Immature natural killer cell (primary cell): ENCODE measurements around the gene COX18. TPM values are rescaled to one million over a fixed set of nuclear protein-coding genes. Genes with fewer than 3 reads are reported as not detected.

Experiments
- DNase-seq, 3 donors: peaks; one replicate each; pipeline ENCODE4 v3.0.0; 2022; ENCODE audit warnings: mixed read lengths in 1 of 3
- H3K27ac Mint-ChIP-seq, 6 donors: one replicate each; pipeline ENCODE4 v1.8.0; 2020; ENCODE audit warnings: mixed read lengths in 6 of 6, mild to moderate bottlenecking in 5 of 6, inconsistent platforms in 4 of 6, moderate library complexity in 3 of 6
- H3K27me3 Mint-ChIP-seq, 3 donors: one replicate each; pipeline ENCODE4 v1.8.0; 2020 to 2021; ENCODE audit warnings: low read depth in 3 of 3, mild to moderate bottlenecking in 3 of 3, mixed read lengths in 3 of 3, moderate library complexity in 3 of 3, inconsistent platforms in 1 of 3
- H3K36me3 Mint-ChIP-seq, 3 donors: one replicate each; pipeline ENCODE4 v1.8.0; 2020; ENCODE audit warnings: mixed read lengths in 3 of 3, inconsistent platforms in 2 of 3, mild to moderate bottlenecking in 2 of 3
- H3K4me1 Mint-ChIP-seq, 2 donors: one replicate each; pipeline ENCODE4 v1.8.0; 2020; ENCODE audit warnings: inconsistent platforms in 2 of 2, mild to moderate bottlenecking in 2 of 2, mixed read lengths in 2 of 2, moderate library complexity in 1 of 2
- H3K4me3 Mint-ChIP-seq, 5 donors: one replicate each; pipeline ENCODE4 v1.8.0; 2020; ENCODE audit warnings: mild to moderate bottlenecking in 5 of 5, mixed read lengths in 5 of 5, inconsistent platforms in 3 of 5, moderate library complexity in 3 of 5
- H3K9me3 Mint-ChIP-seq, 6 donors: one replicate each; pipeline ENCODE4 v1.8.0; 2020; ENCODE audit warnings: mild to moderate bottlenecking in 6 of 6, mixed read lengths in 6 of 6, inconsistent platforms in 4 of 6, moderate library complexity in 3 of 6
- polyA plus RNA-seq, 3 donors: library from polyadenylated mRNA; unstranded; fragments of 300-500 nt; fragmentation: Illumina TruSeq; gene quantifications; one replicate each; pipeline ENCODE4 v1.2.3, GENCODE V29; 2021

The COX18 gene
- polyA plus RNA-seq, 3 donors from 2014 or later: 4.9 to 6.7 (median 4.9) TPM

DNA sequence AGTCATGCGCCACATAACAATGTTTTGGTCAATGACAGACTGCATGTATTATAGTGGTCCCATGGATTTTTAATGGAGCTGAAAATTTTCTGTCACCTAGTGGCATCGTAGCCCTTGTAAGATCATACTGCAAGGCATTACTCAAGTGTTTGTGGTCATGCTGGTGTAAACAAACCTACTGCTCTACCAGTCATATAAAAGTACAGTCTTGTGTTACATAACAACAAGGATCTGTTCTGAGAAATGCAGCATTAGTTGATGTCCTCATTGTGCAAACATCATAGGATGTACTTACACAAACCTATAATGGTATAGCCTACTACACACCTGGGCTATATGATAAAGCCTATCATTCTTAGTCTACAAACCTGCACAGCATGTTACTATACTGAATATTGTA lies 34.6 kb downstream of the COX18 start:
- no peak overlapping the region for H3K27ac Mint-ChIP-seq

DNA sequence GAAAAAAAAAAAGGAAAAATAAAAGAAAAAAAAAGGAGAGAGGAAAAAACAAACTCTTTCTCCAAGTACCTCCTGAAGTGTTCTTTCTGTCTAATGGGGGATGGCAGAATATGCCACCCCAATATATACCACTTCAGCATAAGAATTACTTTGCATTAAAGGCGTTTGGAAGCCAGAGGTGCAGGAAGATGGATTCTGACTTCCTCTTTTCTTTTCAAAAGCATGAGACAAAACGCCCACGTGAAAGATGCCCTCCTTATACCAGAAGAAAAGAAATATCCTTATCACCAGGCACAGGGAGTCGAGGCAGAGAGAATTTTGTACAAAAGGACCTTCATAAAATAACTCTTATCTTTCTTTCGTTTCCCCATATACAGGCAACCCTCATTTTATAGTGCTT lies 40.9 kb downstream of the COX18 start:
- Mint-ChIP-seq H3K27ac (no peak overlapping the region), H3K36me3 (no peaks in the 10 kb centered on the region), H3K9me3 (peaks cover 0 to 1% (median 0%) of the 10 kb centered on the region in 6 donors), H3K4me1 (no peaks in the 10 kb centered on the region), H3K4me3 (no peak overlapping the region), H3K27me3 (peaks cover 0 to 10% (median 2%) of the 10 kb centered on the region in 3 donors)
- no peak for DNase-seq

More for the DNA sequence above, 34.6 kb downstream of the COX18 start:
- Mint-ChIP-seq H3K36me3 (no peaks in the 10 kb centered on the region), H3K9me3 (peaks cover 0 to 1% (median 0%) of the 10 kb centered on the region in 6 donors), H3K4me3 (no peak overlapping the region), H3K27me3 (peaks cover 0 to 4% (median 0%) of the 10 kb centered on the region in 3 donors), H3K4me1 (no peaks in the 10 kb centered on the region)
- no peak for DNase-seq

DNA sequence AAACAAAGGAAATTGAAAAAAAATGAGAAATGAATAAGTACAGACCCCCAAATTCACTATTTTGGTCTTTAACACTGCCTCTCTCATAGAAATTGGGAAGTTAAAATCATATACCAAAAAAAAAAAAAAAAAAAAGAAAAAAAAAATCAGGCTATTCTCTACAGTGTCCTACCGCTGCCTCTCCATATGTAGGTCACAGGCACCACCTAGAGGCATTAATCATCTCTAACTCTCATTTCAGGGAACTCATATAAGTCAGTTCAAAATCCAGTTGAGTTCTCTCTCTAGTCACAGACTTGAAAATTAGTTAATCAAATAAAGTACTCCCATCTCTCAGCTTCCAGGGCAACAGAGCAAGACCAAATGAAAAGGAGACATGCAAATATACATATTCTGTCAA lies 47.9 kb downstream of the COX18 start:
- Mint-ChIP-seq H3K4me1 (no peaks in the 10 kb centered on the region), H3K27me3 (peaks cover 0 to 8% (median 2%) of the 10 kb centered on the region in 3 donors), H3K9me3 (peaks cover 0 to 1% (median 0%) of the 10 kb centered on the region in 6 donors), H3K4me3 (no peak overlapping the region), H3K36me3 (no peaks in the 10 kb centered on the region), H3K27ac (no peak overlapping the region)
- DNase-seq: no peak

DNA sequence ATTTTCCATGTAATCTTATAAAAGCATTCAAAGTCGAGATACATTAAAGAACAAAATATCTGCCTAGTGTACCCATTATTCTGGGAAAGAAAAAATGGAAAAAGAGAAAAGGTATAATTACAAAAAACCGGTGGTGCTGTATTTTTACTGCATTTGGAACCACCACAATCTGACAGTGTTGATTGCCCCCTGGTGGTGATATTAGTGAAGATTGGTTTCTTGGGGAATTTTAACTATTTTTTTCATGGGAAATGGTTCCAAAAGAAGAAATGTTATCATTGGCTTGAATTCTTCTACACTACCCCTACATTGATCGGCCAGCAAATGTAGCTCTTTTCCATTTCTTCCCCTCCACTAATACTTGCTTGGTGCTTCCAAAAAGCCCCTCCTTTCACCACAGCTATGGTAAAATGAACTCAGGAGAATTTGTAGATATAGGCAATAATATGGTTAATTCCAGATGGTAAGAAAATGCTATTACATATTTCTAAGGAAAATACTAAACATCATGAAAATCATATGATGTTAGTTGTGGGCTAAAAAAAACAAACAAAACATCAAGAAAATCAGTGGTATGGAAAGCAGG lies 50.0 kb downstream of the COX18 start:
- peak in 2 of 3 donors; percentile 7 for DNase-seq
- H3K27ac Mint-ChIP-seq: no peak overlapping the region
- peaks cover 0 to 6% (median 5%) of the 10 kb centered on the region in 3 donors for H3K27me3 Mint-ChIP-seq
- H3K4me1 Mint-ChIP-seq: no peaks in the 10 kb centered on the region
- no peaks in the 10 kb centered on the region for H3K36me3 Mint-ChIP-seq
- no peak overlapping the region for H3K4me3 Mint-ChIP-seq
- no peaks in the 10 kb centered on the region for H3K9me3 Mint-ChIP-seq

DNA sequence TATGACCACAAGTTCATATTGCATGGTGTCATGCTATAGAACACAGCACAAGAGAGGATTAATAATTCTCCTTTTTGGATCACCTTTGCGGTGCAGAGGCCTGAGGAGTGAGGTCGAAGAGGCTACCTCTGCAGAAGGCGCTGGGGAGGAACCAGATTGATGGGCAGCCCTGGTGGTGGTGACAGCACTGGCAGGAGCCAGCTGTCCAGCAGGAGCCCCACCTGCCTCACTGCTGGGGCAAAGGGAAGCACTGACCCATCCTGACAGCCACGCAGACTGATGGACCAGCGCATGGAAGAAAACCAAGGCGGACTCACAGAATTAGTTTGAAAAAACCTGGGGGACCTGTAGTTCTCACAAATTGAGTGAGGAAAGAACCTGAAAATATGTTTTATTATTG lies 50.9 kb downstream of the COX18 start:
- H3K4me1 Mint-ChIP-seq: no peaks in the 10 kb centered on the region
- H3K4me3 Mint-ChIP-seq: no peak overlapping the region
- DNase-seq: no peak
- H3K9me3 Mint-ChIP-seq: no peaks in the 10 kb centered on the region
- peaks cover 0 to 6% (median 2%) of the 10 kb centered on the region in 3 donors for H3K27me3 Mint-ChIP-seq
- H3K36me3 Mint-ChIP-seq: no peaks in the 10 kb centered on the region
- H3K27ac Mint-ChIP-seq: no peak overlapping the region

DNA sequence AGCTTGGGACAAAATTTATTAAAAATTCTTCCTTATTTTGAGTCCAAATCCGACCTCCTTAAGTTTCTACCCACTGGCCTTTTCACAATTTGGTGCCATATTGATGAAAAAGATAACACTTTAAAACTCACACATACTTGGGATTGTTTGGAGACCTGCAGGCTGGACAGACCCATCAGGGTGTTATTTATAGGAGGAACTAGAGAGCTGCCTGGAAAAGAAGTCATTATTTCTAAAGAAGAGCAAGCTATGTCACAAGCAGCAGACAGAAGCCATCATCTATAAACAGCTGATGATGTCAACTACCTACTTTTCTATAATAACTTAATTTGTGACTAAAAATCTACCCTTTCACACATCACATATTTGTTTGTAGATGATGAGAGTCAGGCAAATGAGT lies 56.2 kb downstream of the COX18 start:
- no peak for DNase-seq
- Mint-ChIP-seq H3K27ac (no peak overlapping the region), H3K27me3 (peaks cover 0 to 18% (median 2%) of the 10 kb centered on the region in 3 donors), H3K9me3 (peaks cover 0 to 2% (median 0%) of the 10 kb centered on the region in 6 donors), H3K4me3 (no peak overlapping the region), H3K4me1 (no peaks in the 10 kb centered on the region), H3K36me3 (no peaks in the 10 kb centered on the region)

DNA sequence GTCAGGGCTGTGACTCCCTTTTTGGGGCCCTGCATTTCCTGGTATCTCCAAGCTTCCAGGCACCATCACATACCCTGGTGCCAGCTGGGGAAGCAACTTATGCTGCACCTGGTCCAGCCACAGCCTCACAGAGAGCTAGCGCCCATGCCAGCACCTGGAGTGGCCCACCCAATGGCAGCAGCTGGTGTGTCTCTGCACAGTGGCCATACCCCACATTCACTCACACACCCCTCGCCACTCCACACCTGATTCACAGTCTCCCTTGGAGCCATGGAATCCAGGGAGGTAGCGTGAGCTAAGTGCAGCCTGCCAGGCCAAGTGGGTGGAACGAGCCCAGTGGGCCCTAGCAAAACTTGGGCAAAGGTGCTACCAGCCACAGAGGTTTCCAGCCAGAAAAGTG lies 56.8 kb downstream of the COX18 start:
- Mint-ChIP-seq H3K27me3 (peaks cover 0 to 18% (median 2%) of the 10 kb centered on the region in 3 donors), H3K27ac (no peak overlapping the region), H3K36me3 (no peaks in the 10 kb centered on the region), H3K4me3 (no peak overlapping the region), H3K4me1 (no peaks in the 10 kb centered on the region), H3K9me3 (peaks cover 0 to 2% (median 0%) of the 10 kb centered on the region in 6 donors)
- no peak for DNase-seq

DNA sequence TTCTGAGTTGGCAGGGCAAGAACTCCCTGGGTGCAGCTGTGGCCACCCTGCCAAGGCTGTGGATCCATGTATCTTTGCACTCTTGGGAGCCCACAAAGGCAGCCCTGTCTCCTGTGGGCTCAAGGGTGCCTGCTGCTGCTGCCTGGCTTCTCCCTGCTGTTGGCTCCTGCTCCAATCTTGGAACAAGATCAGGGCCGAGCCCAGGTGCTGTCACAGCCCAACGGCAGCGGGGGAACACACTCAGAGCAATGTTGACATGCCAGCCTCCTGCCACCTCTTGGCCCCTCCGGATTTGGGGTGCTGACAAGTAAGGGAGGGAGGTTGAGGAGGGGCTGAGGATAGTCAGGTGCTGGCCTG lies 57.9 kb downstream of the COX18 start:
- Mint-ChIP-seq H3K27ac (no peak overlapping the region), H3K4me1 (no peaks in the 10 kb centered on the region), H3K9me3 (peaks cover 0 to 2% (median 0%) of the 10 kb centered on the region in 6 donors), H3K27me3 (peaks cover 0 to 18% (median 2%) of the 10 kb centered on the region in 3 donors), H3K36me3 (no peaks in the 10 kb centered on the region), H3K4me3 (no peak overlapping the region)
- no peak for DNase-seq

DNA sequence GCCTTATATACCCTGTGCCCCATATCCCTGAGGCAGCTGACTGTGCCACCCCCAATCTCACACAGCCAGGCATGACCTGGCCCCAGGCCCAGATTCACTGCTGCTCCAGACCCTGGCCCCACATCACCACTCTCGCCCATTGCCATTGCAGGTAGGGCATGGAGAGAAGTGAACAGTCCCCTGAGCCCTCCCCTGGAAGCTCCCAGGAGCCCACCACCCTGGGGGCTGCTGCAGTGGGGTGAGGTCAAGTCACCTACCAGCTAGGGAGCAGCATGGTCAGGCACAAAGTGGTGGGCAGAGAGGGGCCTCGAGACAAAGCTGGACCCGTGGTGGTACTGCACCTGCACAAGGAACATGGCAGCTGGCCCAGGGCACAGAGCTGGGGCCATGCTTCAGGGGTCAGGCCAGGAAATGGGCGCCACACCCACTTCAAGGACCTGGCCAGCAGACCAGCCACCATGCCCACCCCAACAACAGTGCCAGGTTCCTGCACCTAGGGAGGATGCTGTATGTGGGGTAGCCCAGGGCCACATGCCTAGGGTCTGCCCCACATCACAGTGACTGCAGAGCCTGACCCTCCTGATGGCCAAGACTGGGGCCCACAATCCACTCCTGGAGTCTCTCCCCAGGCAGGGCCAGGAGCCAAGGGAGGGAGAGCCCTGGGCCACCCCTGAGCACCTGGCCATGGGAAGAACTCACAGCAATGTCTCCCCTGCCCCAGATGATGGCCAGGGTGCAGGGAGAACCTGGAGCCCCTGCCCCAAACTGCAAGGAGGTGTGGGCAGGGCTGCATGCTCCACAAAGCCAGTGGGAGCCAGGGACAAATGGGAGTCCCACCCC lies 58.5 kb downstream of the COX18 start:
- Mint-ChIP-seq H3K27ac (no peak overlapping the region), H3K4me1 (no peaks in the 10 kb centered on the region), H3K27me3 (peaks cover 0 to 18% (median 2%) of the 10 kb centered on the region in 3 donors), H3K9me3 (peaks cover 0 to 2% (median 0%) of the 10 kb centered on the region in 6 donors), H3K4me3 (no peak overlapping the region), H3K36me3 (no peaks in the 10 kb centered on the region)
- DNase-seq: no peak

DNA sequence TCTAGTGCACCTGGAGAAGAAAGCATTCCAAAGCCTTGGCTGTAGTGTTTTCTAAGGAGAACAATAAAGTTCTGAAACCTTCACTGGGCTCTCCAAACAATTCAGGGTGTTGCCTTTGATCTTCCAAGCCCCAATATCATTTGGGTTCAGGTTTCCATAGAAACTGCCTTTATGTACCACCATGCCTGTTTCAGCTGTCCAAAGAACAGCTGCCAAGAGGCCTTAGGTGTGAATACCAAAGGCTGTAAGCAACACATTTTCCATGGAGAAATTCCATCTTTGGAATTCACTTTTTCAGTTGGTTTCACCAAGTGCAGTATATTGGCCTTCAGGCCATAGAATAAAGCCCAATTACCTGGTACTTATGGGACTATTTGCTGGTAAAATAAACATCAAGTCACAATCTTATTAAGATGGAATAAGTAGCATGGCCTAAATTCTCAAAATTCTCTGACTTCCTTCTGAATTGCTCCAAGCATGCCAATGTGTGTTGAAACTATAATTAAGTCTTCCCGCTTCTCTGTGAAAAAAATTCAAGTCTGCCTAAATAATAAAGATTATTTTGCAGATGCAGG lies 61.9 kb downstream of the COX18 start:
- Mint-ChIP-seq H3K27ac (no peak overlapping the region), H3K27me3 (peaks cover 0 to 8% (median 3%) of the 10 kb centered on the region in 3 donors), H3K9me3 (peaks cover 0 to 2% (median 0%) of the 10 kb centered on the region in 6 donors), H3K4me3 (no peak overlapping the region), H3K36me3 (no peaks in the 10 kb centered on the region), H3K4me1 (no peaks in the 10 kb centered on the region)
- no peak for DNase-seq

DNA sequence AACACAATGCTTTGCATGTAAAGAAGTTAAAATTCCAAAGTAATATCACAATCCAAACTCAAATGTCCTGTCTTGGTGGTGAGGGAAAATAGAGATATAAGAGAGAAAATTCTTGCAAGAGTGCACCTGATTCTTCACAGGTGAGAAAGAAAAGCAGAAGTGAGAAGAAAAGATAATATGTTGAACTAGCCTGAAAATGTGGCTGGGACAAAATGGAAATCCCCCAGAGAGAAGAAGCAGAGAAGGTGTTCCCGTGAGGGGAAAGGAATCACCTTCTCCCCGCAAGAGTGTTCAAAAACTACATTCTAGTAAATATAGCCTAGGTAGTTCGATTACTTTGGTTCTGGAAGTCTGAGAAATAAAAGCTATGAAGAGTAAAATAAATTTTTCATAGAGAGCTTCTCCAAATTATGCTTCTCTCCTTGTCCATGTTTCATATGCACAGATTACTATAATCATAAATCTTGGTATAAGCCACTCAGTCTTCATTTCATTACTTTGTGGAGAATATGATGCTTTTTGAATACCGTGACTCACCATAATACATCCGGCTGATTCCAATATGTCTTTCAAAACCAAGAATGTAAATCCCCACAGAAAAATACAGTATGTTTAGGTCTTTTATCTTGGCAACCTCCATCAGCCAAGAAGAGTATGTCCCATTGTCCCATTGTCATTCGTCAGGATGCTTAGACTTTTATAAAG lies 63.1 kb downstream of the COX18 start:
- H3K9me3 Mint-ChIP-seq: peaks cover 0 to 2% (median 0%) of the 10 kb centered on the region in 6 donors
- H3K4me3 Mint-ChIP-seq: no peak overlapping the region
- no peaks in the 10 kb centered on the region for H3K36me3 Mint-ChIP-seq
- DNase-seq: no peak
- no peak overlapping the region for H3K27ac Mint-ChIP-seq
- H3K4me1 Mint-ChIP-seq: no peaks in the 10 kb centered on the region
- peaks cover 0 to 8% (median 2%) of the 10 kb centered on the region in 3 donors for H3K27me3 Mint-ChIP-seq

DNA sequence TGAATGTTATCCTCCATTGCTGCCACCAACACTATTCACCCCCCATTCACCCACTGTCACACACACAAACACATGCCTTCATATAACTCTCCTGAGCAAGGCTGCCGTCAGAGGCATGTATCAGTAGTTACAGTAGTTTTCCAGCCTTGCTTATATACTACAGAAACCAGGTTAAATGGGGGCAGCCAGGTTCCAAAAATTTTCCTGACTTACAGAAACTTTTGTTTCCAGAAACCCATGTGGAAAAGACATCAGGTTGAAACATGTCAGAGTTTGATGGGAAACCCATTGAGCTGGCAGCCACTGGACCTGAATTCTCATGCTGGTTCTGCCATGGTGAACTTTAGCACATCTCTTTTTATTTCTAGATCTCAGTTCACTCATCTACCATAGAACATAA lies 64.0 kb downstream of the COX18 start:
- Mint-ChIP-seq H3K4me3 (no peak overlapping the region), H3K4me1 (no peaks in the 10 kb centered on the region), H3K9me3 (peaks cover 0 to 2% (median 0%) of the 10 kb centered on the region in 6 donors), H3K36me3 (no peaks in the 10 kb centered on the region), H3K27me3 (peaks cover 0 to 8% (median 2%) of the 10 kb centered on the region in 3 donors), H3K27ac (no peak overlapping the region)
- DNase-seq: no peak
